ENCODE measurements around the gene PIGB.

Gene PIGB

DNA sequence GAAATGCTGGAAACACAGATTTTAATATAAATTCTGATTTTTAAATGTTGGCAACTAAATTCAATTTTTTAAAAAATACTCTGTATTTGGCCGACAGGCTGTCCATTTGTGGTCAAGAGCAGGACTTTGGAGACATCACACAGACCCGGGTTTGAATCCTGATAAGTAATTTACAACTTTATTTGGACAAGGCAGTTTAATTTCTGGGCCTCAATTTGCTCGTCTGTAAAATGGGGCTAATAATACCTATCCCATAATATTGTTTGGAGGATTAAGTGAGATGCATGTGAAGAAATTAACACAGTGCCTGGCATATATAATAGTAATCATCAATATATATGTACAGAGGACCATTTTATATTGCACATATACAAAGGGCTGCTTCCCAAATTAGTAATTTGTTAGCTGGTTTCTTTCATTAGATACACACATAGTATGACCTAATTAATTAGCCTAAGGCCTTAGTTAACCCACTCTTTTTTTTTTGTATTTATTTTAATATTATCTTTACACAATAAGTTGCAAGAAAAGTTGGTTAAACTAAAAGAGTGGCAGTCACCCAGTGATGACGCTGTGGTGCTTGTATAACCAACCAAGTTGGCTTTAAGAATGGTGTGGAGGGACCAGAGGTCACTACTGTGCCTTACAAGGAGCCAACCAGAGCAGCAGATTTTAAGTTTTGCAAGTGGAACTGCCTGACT, 665 bp downstream of the PIGB start:
- peak overlapping the region; percentile 77 for H3K4me3 ChIP-seq (ENCODE audit: low read depth, low read length)
- no peak for DNase-seq (ENCODE audit: low read depth)
- TF ChIP-seq, protein P1, sequence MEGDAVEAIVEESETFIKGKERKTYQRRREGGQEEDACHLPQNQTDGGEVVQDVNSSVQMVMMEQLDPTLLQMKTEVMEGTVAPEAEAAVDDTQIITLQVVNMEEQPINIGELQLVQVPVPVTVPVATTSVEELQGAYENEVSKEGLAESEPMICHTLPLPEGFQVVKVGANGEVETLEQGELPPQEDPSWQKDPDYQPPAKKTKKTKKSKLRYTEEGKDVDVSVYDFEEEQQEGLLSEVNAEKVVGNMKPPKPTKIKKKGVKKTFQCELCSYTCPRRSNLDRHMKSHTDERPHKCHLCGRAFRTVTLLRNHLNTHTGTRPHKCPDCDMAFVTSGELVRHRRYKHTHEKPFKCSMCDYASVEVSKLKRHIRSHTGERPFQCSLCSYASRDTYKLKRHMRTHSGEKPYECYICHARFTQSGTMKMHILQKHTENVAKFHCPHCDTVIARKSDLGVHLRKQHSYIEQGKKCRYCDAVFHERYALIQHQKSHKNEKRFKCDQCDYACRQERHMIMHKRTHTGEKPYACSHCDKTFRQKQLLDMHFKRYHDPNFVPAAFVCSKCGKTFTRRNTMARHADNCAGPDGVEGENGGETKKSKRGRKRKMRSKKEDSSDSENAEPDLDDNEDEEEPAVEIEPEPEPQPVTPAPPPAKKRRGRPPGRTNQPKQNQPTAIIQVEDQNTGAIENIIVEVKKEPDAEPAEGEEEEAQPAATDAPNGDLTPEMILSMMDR (IDR thresholded peaks at IDR 0.05; ENCODE audit: control insufficient read depth, extremely low read depth, insufficient read depth): no peak

DNA sequence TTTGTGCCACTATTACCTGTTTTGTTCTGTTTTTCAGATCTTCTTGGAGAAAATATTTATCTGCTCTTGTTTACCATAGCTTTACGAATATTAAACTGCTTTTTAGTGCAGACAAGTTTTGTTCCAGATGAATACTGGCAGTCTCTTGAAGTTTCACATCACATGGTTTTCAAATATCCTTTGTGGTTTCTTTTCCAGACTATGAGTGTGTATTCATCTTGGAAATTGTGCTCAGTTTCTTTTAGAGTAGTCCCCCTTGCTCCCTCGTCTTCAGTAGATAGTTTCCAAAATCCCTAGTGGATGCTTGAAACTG, 1.2 kb downstream of the PIGB start:
- DNase-seq (ENCODE audit: low read depth): no peak
- TF ChIP-seq, protein P1 (IDR thresholded peaks at IDR 0.05; ENCODE audit: control insufficient read depth, extremely low read depth, insufficient read depth): no peak
- no peak overlapping the region for H3K4me3 ChIP-seq (ENCODE audit: low read depth, low read length)

DNA sequence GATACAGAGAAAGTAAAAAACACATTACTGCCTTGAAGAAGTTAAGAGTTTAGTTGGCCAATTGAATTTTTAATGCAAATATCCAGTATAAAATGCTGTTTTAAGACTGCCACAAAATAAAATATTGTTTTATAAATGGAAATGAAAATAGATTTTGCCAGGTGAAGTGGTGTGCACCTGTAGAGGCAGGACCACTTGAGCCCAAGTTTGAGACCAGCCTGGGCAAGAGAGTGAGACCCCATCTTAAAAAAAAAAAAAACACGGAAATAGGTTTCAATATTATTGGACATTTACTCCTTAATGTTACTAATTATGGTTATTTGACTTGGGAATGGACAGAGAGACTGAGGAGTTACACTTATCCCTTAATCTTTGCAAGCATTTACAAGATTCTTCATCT, 1.9 kb downstream of the PIGB start:
- no peak overlapping the region for H3K4me3 ChIP-seq (ENCODE audit: low read depth, low read length)
- TF ChIP-seq, protein P1 (IDR thresholded peaks at IDR 0.05; ENCODE audit: control insufficient read depth, extremely low read depth, insufficient read depth): no peak

DNA sequence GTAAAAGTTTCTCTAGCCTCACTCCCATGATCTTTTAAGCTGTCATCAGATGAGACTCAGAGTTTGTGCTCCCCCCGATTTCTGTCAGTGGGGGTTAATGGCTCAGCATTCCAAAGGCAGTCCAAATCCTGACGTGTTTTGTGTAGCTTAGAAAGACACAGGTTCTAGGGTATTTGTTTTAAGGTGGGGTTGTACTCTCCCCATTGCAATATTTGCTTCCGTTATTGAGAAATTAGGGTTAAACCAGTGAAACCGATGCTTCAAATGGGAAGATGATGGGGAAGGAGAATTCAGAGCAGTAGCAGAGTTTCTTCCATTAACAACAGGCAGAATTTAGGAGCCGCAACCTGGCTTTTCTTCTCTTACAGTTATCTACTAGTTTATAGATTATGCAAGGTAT, 3.4 kb downstream of the PIGB start:
- DNase-seq (ENCODE audit: low read depth): no peak
- TF ChIP-seq, protein P1 (IDR thresholded peaks at IDR 0.05; ENCODE audit: control insufficient read depth, extremely low read depth, insufficient read depth): no peak
- H3K4me3 ChIP-seq (ENCODE audit: low read depth, low read length): no peak overlapping the region

More for the DNA sequence above, 1.9 kb downstream of the PIGB start:
- DNase-seq (ENCODE audit: low read depth): no peak

DNA sequence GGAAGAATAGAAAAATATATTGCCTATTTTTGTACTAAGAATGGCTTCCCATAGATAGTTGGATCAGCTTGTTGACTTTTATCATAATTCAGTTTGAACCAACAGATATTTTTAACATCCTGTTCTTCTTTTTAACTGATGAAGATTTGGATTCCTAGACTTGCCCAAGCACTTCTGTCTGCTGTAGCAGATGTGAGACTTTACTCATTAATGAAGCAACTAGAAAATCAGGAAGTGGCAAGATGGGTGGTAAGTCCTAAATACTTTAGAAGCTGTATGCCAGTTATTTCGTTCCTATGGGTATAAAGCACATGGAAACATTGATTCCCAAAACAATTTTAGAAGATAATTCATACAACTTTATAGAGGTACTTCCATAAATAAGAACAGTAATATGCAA, 8.4 kb downstream of the PIGB start:
- H3K4me3 ChIP-seq (ENCODE audit: low read depth, low read length): no peak overlapping the region
- no peak for DNase-seq (ENCODE audit: low read depth)
- TF ChIP-seq, protein P1 (IDR thresholded peaks at IDR 0.05; ENCODE audit: control insufficient read depth, extremely low read depth, insufficient read depth): no peak

DNA sequence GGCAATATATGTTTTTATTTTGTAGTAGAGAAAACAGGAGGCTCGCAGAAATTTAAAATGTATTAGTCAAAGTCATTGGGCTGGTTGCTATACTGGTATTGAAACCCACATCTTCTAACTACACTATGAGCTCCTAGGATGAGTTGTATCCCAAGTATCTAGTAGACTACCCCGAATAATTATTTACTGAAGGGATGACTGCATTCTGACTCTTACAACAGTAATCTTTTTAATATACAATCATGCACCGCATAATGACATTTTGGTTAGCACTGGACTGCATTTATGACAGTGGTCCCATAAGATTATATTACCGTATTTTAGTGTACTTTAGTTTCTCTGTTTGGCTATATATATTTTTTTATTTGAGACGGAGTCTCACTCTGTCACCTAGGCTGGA, 15.3 kb downstream of the PIGB start:
- TF ChIP-seq, protein P1 (IDR thresholded peaks at IDR 0.05; ENCODE audit: control insufficient read depth, extremely low read depth, insufficient read depth): no peak

DNA sequence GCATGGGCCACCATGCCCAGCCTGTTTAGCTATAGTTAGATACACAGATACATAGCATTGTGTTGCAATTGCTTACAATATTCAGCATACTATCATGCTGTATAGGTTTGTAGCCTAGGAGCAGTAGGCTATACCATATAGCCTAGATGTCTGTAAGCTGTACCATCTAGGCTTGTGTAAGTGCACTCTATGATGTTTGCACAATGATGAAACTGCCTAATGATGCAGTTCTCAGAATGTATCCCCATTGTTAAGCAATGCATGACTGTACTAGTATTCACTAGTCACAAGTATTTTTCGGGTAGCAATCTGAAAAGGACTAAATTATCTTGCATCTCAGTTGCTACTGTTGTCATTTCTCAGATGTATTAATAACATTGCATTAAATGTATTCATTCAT, 16.0 kb downstream of the PIGB start:
- TF ChIP-seq, protein P1 (IDR thresholded peaks at IDR 0.05; ENCODE audit: control insufficient read depth, extremely low read depth, insufficient read depth): no peak
- DNase-seq (ENCODE audit: low read depth): no peak
- no peak overlapping the region for H3K4me3 ChIP-seq (ENCODE audit: low read depth, low read length)

More for the DNA sequence above, 15.3 kb downstream of the PIGB start:
- H3K4me3 ChIP-seq (ENCODE audit: low read depth, low read length): no peak overlapping the region
- no peak for DNase-seq (ENCODE audit: low read depth)

Data from LNCaP clone FGC (cell line).